ENCODE data around the gene UCHL1. TPM values are rescaled to one million over a fixed set of nuclear protein-coding genes. Genes with fewer than 3 reads are reported as not detected.

UCHL1 gene
- total RNA-seq, 1 experiment from 2014 or later: 0.74 TPM

- intact Hi-C loops (cut with micrococcal nuclease; ENCODE audit: unreplicated experiment): no loop called here
- in situ Hi-C loops (cut with HindIII; ENCODE audit: low pct_unique_long_range_greater_than_20kb, low sequenced_read_pairs): no loop called here
- H3K9me3 ChIP-seq (ENCODE audit: control insufficient read depth, insufficient read depth, low read depth, low read length): no peaks in the 10 kb centered on the region
- DNase-seq (ENCODE audit: low read depth, low spot score) (no peak), ATAC-seq (no peak)
- no peaks in the 10 kb centered on the region for H3K36me3 ChIP-seq (ENCODE audit: control insufficient read depth, insufficient read depth, low read length)
- ChIA-PET CTCF (no interaction called here), POLR2A (no interaction called here)
- H3K27me3 ChIP-seq (ENCODE audit: control insufficient read depth, insufficient read depth, low read length): no peaks in the 10 kb centered on the region
- no peak overlapping the region for H3K27ac ChIP-seq (ENCODE audit: low read length)
- no peaks in the 10 kb centered on the region for H3K4me1 ChIP-seq (ENCODE audit: control insufficient read depth, insufficient read depth, low read length)
- no TSS peak for BruUV-seq (replicated peaks)
- no peak overlapping the region for H3K4me3 ChIP-seq (ENCODE audit: low read depth in 2 of 2, low read length in 2 of 2)
- TF ChIP-seq CTCF (IDR thresholded peaks at IDR 0.05) (no peak), SIN3A (IDR thresholded peaks at IDR 0.05; ENCODE audit: borderline replicate concordance, insufficient read depth, low read depth, low read length) (no peak), POLR2AphosphoS5 (IDR thresholded peaks at IDR 0.05; ENCODE audit: low read depth, low read length) (no peak), TCF7L2 (IDR thresholded peaks at IDR 0.05; ENCODE audit: low read depth, low read length) (no peak), REST (IDR thresholded peaks at IDR 0.05; ENCODE audit: insufficient read depth in 1 of 2, low read depth in 2 of 2, low read length in 1 of 2) (no peak)
These were observed 23.9 kb upstream of the UCHL1 start for GRCh38 chr4:41232856-41233255.

GRCh38 chr4:41236032-41236431, 20.7 kb upstream of the UCHL1 start:
- no peak for ATAC-seq
- H3K9me3 ChIP-seq (ENCODE audit: control insufficient read depth, insufficient read depth, low read depth, low read length): no peaks in the 10 kb centered on the region
- H3K4me3 ChIP-seq (ENCODE audit: low read depth in 2 of 2, low read length in 2 of 2): no peak overlapping the region
- H3K36me3 ChIP-seq (ENCODE audit: control insufficient read depth, insufficient read depth, low read length): no peaks in the 10 kb centered on the region
- no peaks in the 10 kb centered on the region for H3K4me1 ChIP-seq (ENCODE audit: control insufficient read depth, insufficient read depth, low read length)
- intact Hi-C loops (cut with micrococcal nuclease; ENCODE audit: unreplicated experiment) (no loop called here), in situ Hi-C loops (cut with HindIII; ENCODE audit: low pct_unique_long_range_greater_than_20kb, low sequenced_read_pairs) (no loop called here)
- no peaks in the 10 kb centered on the region for H3K27me3 ChIP-seq (ENCODE audit: control insufficient read depth, insufficient read depth, low read length)
- ChIA-PET POLR2A (no interaction called here), CTCF (no interaction called here)
- no peak for DNase-seq (ENCODE audit: low read depth, low spot score)
- no TSS peak for BruUV-seq (replicated peaks)
- no peak overlapping the region for H3K27ac ChIP-seq (ENCODE audit: low read length)
- no peak for TF ChIP-seq SIN3A (IDR thresholded peaks at IDR 0.05; ENCODE audit: borderline replicate concordance, insufficient read depth, low read depth, low read length)
- no peak for TF ChIP-seq TCF7L2 (IDR thresholded peaks at IDR 0.05; ENCODE audit: low read depth, low read length)
- TF ChIP-seq POLR2AphosphoS5 (IDR thresholded peaks at IDR 0.05; ENCODE audit: low read depth, low read length): no peak
- no peak for TF ChIP-seq CTCF (IDR thresholded peaks at IDR 0.05)
- TF ChIP-seq REST (IDR thresholded peaks at IDR 0.05; ENCODE audit: insufficient read depth in 1 of 2, low read depth in 2 of 2, low read length in 1 of 2): no peak
